SU-DHL-6 (cell line): Measurements from ENCODE around the gene NANS.

Source experiments
- EZH2phosphoT487 ChIP-seq: fragments of 200-600 bp; sonication (generic), shearing (Covaris generic); conservative IDR thresholded peaks from 2 replicates; pipeline ENCODE4 v1.6.1; 2018; ENCODE audit warnings: mild to moderate bottlenecking, antibody characterized with exemption, low read length, moderate library complexity, mixed read lengths
- TF ChIP-seq, protein P1 (sequence below): fragments of 200-600 bp; sonication (generic); IDR thresholded peaks from one replicate; pipeline ENCODE4 v1.5.1; 2017; ENCODE audit warnings: antibody characterized with exemption, mild to moderate bottlenecking, low read length, moderate library complexity; ENCODE audit not compliant: insufficient read depth, poor library complexity, severe bottlenecking

DNA sequence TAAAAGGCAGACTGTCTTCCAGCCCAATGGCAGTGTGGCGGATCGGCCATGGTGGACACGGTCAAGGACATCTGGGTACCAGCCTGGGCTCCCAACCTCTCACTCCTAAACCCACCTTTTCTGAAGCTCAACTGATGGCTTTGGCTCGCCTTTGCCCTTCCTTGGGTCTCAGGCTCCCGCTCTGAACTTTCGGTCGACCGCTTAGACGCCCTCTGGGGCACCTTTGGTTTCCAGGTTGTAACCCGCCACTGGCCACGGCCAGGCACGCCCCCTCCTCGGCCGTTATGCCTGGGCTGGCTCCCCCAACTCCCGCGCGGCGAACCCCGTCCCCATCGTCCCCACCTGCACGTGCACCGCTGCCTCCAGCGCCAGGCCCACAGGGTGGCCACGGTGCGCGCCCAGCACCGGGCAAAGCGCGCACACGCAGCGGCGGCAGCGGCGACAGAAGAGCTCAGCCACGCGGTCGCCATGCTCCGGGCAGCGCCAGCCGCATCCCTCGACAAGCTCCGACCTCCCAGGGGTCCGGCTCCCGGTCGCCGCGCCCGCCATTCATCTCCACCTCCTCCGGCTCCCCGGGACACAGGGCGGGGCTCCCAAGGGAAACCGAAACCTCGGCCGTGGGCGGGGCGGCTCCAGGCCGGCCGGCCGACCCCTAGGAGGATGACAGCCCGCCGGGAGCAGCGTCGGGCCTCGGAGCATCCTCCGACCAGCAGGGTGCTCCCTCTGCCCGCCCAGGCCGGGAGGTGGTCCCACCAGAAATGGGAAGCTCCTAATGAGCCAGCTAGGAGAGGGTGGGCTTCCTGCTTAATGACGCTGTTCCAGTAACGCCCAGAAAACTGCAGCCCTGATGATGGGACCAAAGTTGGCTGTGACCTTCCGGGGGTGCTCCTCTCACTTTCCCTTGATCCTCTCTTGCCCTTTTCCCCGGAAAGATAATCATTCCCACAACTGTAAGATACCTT lies 62.4 kb downstream of the NANS start, which contains the start of gene TRIM14:
- TF ChIP-seq, protein P1, sequence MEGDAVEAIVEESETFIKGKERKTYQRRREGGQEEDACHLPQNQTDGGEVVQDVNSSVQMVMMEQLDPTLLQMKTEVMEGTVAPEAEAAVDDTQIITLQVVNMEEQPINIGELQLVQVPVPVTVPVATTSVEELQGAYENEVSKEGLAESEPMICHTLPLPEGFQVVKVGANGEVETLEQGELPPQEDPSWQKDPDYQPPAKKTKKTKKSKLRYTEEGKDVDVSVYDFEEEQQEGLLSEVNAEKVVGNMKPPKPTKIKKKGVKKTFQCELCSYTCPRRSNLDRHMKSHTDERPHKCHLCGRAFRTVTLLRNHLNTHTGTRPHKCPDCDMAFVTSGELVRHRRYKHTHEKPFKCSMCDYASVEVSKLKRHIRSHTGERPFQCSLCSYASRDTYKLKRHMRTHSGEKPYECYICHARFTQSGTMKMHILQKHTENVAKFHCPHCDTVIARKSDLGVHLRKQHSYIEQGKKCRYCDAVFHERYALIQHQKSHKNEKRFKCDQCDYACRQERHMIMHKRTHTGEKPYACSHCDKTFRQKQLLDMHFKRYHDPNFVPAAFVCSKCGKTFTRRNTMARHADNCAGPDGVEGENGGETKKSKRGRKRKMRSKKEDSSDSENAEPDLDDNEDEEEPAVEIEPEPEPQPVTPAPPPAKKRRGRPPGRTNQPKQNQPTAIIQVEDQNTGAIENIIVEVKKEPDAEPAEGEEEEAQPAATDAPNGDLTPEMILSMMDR: no peak
- TF ChIP-seq EZH2phosphoT487: no peak
